ENCODE data around the gene PDZD7.
A peak's percentile ranks its signal among the peaks of the same experiment; 100 is the strongest.

Gene PDZD7

DNA sequence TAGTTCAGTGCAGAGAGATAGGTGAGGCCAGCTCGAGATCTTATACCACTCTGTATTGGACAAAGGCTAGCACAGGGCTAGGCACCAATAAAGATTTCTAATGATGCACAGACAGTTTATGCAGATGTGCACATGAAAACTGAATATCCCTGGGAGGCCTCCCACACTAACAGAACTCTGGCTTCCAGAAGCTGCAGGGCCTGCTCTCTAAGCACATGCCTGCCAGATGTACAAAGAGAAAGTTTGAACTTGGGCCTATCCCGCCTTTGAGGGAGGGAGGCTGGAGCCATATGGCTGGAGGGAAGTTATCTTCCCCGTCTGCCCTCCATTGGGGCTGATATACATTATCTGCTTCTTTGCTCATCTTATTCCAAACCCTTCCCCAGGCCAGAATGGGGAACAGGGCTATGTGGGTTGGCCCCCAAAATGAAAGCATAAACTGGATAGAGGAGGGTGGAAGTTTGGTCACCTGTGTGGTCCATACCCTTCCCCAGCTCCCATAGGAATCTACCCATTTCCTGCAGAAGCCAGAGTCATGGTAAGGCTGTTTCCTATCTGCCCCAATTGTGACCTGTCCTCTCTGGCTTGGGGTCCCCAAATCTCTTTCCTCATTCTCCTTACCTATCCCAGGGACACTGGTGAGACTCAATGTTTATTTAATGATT is 34.7 kb upstream of the PDZD7 start:
- FAIRE-seq (no peak), DNase-seq (ENCODE audit: insufficient read length, low spot score) (no peak)
- no peak for TF ChIP-seq POLR2A (IDR thresholded peaks at IDR 0.05; ENCODE audit: low read depth, low read length)

GRCh38 chr10:101064415-101065030 is 33.6 kb upstream of the PDZD7 start:
- DNase-seq (ENCODE audit: insufficient read length, low spot score) (no peak), FAIRE-seq (no peak)
- no peak for TF ChIP-seq POLR2A (IDR thresholded peaks at IDR 0.05; ENCODE audit: low read depth, low read length)

DNA sequence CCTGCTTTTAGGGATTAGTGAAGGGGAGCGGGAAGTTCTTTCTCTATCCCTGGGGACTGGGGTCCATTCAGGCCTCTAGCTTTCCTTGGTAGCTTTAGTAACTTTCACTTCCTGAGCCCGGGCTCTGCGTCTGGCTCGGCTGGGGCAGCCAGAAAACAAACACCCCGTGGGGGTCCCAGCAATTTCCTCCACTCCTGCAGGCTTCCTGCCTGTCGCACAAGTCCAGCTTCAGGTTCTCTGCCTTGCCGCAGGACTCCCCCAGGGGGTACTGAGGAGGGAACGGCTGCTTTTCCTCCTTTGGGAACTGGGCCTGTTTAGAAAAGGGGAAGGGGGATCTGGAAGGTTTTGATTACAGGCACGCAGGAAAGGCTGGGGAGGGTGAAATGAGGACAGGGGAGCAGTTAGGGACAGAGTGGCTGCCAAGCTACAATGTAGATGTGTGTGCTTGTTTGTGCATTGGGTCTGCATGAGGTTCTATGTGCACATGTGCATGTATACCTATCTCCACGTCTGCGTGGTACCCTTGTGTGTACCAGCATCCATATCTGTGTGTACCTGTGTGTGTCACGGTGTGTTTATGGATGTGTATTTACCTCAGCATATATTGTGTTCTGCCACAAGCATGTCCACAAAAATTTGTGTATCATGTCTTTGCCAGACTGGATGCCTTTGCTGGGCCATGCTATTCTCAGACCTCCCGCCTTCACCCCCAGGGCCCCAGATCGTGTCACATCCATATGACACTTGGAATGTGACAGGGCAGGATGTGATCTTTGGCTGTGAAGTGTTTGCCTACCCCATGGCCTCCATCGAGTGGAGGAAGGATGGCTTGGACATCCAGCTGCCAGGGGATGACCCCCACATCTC is 32.9 kb upstream of the PDZD7 start:
- no peak for FAIRE-seq
- DNase-seq (ENCODE audit: insufficient read length, low spot score): no peak
- no peak for TF ChIP-seq POLR2A (IDR thresholded peaks at IDR 0.05; ENCODE audit: low read depth, low read length)

DNA sequence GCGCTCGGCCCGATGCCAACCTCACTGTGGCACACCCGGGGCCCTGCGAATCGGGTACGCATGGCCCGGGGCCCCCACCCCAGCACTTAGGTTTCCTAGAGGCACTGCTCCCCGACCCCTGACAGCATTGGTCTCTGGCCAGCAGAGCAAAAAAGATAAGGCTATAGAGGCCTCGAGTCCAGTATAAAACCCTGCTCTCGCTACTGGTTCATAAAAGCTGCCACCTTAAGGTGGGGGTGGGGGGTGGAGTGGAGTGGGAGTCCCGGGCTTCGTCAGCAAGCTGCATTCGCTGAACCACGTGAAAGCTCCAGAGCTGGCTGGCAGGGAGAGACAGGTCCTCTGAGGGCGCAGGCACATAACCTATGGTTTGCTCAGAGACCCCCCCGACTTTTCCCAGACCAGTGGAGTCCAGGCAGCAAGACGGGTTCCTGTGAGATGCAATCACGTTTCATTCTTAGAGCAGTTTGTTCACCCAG is 32.2 kb upstream of the PDZD7 start:
- DNase-seq (ENCODE audit: insufficient read length, low spot score) (no peak), FAIRE-seq (no peak)
- TF ChIP-seq POLR2A (IDR thresholded peaks at IDR 0.05; ENCODE audit: low read depth, low read length): no peak

DNA sequence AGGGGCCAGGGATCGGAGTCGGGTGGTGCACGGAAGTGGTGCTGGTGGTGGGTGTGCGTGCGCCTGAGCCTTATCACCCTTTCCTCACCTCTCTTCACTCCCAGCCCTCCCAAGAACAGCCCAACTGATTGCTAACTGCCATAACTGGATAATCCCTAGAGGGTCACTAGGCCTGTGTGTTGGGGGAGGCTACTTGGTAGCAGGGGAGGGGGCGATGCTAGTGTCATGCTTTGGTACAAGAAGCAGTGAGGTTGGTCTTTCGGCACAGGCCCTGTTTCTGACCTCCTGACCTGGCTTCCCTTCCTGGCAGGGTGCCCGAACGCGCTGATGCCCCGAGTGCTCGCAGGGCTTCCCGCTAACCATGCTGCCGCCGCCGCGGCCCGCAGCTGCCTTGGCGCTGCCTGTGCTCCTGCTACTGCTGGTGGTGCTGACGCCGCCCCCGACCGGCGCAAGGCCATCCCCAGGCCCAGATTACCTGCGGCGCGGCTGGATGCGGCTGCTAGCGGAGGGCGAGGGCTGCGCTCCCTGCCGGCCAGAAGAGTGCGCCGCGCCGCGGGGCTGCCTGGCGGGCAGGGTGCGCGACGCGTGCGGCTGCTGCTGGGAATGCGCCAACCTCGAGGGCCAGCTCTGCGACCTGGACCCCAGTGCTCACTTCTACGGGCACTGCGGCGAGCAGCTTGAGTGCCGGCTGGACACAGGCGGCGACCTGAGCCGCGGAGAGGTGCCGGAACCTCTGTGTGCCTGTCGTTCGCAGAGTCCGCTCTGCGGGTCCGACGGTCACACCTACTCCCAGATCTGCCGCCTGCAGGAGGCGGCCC is 31.5 kb upstream of the PDZD7 start:
- no peak for TF ChIP-seq POLR2A (IDR thresholded peaks at IDR 0.05; ENCODE audit: low read depth, low read length)
- FAIRE-seq: no peak
- no peak for DNase-seq (ENCODE audit: insufficient read length, low spot score)

GRCh38 chr10:101061624-101062231 is 30.8 kb upstream of the PDZD7 start, which contains the start of gene KAZALD1:
Gene KAZALD1, plus strand, starts transcription at chr10:101061989. Its CDS starts 604 bp downstream, at chr10:101062593.
- FAIRE-seq (no peak), DNase-seq (ENCODE audit: insufficient read length, low spot score) (no peak)
- no peak for TF ChIP-seq POLR2A (IDR thresholded peaks at IDR 0.05; ENCODE audit: low read depth, low read length)

- TF ChIP-seq POLR2A (IDR thresholded peaks at IDR 0.05; ENCODE audit: low read depth, low read length): peak; percentile 57
- FAIRE-seq: no peak
- DNase-seq (ENCODE audit: insufficient read length, low spot score): peak; percentile 97
Observed at GRCh38 chr10:101060951-101061623, 30.2 kb upstream of the PDZD7 start.

DNA sequence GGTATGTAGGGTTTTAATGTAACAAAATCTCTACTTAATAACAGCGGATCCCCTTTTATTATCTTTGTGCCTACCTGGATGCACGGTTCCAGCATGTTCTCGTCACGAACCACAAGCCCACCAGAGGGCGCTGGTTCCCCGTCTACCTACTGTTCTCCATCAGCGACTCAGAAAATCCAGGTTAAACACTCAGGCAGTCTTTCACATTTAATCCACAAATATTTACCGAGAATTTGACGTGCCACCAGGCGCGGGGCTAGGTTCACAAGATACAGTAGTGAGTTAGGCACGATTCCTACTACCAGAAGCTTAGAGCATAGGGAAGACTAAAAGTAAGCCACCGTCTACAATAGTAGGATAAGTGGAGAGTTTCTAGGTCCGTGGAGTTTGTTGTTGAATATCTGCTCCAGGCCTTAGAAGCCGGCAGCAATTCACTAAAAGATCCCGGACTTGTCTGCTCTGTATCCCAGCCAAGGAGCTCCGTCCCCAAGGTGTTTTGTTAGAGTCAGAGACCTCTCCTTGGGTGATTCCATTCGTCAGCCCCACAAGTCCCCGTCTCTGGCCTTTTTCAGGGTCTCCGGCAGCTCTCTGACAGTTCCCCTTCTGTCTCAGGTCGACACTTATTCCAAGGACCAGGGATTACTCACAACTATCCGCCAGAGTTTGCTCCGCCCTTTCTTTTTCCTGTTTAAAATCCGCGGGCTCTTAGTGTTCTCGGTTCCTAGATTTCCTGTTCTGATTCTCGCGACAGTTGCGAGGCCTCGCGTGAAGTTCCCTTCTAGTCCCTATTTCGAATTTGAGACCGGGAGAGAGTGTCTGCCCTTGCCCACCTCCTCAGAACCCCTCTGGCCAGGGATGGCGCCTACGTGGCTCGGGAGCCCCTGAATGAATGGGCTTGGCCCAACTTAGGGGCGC is 29.4 kb upstream of the PDZD7 start:
- DNase-seq (ENCODE audit: insufficient read length, low spot score): peak; percentile 97
- peak; percentile 16; the same call in 1 of the 2 replicates for TF ChIP-seq POLR2A (IDR thresholded peaks at IDR 0.05; ENCODE audit: low read depth, low read length)
- FAIRE-seq: no peak

DNA sequence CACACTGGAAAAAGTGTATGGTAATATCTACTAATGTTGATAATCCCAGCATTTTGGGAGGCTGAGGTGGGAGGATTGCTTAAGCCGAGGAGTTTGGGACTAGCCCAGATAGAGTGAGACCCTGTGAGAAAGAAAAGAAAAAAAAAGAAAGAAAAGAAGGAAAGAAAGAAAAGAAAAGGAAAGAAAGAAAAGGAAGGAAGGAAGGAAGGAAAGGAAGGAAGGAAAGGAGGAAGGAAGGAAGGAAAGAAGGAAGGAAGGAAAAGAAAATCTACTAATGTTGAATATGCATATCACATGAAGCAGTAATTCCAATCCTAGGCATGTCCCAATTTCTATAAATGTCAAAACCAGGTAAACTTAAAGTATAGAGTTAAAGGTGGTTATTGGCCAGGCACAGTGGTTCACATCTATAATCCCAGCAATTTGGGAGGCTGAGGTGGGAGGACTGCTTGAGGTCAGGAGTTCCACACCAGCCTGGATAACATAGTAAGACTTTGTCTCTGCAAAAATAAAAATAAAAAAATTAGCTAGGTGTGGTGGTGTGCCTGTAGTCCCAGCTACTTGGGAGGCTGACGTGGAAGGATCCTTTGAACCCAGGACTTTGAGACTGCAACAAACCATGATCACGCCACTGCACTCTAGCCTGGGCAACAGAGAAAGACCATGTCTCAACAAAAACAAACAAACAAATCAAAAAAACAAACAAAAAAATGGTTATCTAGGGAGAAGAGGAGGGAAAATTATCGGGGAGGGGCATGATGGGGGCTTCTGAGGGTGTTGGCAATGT is 25.6 kb upstream of the PDZD7 start:
- DNase-seq (ENCODE audit: insufficient read length, low spot score) (no peak), FAIRE-seq (no peak)
- no peak for TF ChIP-seq POLR2A (IDR thresholded peaks at IDR 0.05; ENCODE audit: low read depth, low read length)

GRCh38 chr10:101055411-101055810 is 24.5 kb upstream of the PDZD7 start:
- no peak for DNase-seq (ENCODE audit: insufficient read length, low spot score)
- no peak for FAIRE-seq
- no peak for TF ChIP-seq POLR2A (IDR thresholded peaks at IDR 0.05; ENCODE audit: low read depth, low read length)

DNA sequence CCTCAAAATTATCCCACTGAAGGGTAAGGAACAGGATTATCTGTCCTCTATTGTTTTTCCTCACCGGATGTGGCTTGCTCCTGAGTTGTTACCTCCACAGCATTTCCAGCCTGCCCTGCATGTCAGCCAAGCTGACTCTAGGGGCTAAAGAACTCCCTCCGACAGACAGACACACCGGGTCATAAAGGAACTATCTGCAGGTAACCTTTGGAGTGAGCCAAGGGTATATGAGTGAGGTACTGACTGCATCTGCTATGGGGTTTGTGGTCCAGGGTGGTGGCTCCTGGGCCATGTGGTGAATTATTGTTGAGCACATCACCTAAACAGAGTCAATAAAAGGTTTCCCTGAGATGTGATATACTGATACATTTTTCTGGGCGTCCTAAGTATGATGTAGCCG is 23.9 kb upstream of the PDZD7 start:
- DNase-seq (ENCODE audit: insufficient read length, low spot score) (no peak), FAIRE-seq (no peak)
- no peak for TF ChIP-seq POLR2A (IDR thresholded peaks at IDR 0.05; ENCODE audit: low read depth, low read length)
